T follicular helper cell (primary cell): ENCODE data around the gene ST7.
"Not testable (repeated sequence)": the region's sequence is repeated elsewhere in the genome, so short reads cannot be mapped to it uniquely, and the experiment has no call there.

Experiments
- DNase-seq: peaks from one replicate; pipeline ENCODE4 v3.0.0-alpha.2; 2020; ENCODE audit warnings: low read depth

ST7 gene

DNA sequence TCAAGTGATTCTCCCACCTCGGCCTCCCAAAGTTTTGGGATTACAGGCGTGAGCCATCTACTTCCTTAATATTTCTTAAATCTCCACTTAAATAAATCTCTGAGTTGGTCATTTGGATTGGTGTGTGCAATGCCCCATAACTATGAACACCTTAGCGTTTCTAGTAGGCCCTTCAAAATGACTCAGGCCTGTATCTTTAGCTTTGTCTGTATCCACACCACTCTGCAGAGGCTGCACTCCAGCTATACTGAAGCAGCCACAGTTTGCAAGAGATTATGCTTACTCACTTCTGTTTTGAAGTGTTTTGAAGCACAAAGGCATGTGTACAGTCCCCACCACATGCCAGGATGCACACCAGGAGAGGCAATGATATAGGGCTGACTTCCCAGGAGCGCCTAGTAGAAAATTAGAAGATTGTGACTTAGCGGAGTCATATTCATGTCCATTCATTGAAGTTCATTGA, 2.4 kb upstream of the ST7 start:
- DNase-seq: no peak

DNA sequence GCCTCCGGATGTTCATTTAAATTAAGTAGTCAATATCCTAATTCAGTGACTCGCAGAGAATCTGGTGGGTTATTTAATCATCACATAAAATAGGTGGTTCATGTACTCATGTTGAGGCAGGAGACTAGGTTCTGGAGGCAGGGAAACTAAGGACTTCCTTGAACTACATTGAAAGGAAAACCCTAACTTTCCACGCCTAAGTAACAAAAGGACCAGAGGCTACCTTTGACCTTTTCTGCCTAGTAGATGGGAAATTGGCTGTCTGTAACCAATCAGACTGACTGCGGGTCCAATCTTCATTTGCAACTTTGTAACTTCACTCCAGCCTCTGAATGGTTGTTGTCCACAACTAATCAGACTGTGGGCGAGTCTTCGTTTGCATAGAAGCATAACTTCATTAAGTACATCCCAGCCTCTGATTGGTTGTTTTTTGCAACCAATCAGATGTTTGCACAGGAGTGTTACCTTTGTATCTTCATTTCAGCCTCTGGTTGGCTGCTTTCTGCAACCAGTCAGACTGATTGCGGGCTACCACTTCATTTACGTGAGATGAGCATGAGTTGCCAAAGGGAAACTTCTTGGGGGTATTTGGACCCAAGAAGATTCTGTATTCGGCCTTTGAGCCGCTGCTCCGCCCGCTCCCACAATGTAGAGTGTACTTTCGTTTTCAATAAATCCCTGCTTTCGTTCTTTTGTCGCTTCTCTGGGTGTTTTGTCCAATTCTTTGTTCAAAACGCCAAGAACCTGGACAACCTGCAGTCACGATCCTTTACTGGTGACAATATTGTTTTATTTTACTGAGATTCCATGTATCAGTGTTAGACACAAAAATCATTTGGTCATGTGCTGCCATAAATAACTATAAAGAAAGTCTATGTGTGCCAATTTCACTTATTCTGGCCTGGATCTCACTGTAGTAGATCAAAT, 1.7 kb upstream of the ST7 start:
- DNase-seq: no peak

DNA sequence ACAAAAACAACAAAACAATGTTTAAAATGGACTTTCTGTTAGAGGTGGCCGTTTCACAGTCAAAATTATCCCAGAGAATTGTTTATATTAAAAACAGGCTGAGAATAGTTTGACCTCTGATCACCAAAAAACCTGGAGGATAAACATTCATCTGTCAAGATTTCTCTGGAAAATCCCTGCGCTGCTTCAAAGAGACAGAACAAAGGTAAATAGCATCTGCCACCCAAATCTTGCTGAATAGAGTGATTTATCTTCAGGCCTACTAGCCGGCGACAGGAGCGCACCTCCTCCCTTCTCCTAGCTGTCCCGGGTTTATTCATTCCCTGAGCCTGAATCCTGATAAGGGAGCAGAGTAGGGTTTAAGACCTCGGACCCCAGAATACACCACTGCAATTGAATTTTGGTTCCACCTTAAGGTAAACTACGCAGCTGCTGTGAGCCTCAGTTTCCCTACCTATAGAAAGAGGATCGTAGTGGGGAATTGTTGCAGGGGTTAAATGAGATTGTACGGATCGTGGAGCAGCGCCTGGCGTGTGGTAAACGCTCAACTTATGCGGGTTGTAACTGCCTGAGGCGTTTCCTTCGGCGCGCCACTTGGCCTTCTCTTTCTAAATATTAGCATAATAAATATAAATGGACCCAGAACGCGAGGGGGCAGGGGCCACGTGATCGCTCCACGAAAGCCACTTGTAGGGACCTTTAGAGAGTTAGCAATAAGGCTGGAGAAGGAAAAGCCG, 498 bp upstream of the ST7 start:
- DNase-seq: no peak

DNA sequence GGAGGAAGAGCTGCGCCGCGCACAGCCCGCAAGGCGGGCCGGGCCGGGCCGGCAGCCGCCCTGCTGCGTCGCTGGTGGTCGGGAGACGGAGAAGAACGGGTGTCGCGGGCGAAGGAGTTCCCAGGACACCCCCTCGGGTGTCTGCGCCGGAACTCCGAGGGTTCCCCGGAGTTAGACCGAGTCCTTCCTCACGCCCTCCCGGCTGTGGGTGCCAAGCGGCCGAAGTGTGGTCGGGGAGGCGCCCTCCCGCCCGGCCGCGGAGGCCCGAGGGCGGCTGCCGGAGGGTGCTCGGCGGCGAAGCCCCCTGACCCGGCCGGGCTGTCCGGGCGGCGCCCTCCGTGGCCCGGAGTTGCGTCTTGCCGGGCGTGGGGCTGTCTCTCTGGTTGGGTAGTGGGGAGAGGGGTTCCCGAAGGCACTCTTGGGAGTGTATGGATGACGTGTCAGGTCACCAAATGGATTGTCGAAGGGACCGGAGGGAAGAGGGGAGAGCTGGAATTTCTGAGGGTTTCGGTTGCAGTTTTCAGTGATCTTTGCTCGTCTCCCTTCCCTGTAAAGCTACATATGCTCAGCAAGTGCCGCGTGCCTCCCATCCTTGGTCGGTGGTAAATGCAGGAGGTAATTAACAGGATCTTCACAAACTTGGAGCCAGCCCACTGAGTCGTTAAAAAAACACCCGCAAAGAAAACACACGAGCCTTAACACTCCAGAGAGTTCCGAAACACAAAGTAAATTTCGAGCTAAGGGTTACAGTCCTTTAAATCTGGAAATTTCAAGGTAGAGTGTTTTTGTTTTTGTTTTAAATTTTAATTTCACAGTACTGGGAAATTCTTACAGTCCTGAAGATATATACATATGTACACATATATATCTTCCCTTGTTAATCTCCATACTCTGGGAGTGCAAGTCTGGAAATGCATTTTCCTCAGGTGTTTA, 871 bp downstream of the ST7 start:
- DNase-seq: no peak

DNA sequence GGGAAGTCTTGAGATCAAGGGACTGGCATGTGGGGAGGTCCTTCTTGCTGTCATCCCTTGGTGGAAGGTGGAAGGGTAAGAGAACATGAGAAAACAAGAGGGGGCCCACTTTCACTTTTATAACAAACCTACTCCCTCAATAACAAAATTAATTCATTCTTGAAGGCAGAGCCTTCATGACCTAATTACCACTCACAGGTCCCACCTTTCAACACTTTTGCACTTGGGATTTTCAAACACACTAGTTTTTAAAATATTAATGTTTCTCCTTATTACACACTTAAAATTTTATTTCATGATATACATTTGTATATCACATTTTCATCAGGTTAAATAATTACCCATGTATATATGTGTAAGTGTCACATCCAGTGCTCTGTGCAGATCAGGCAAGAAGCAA, 2.0 kb downstream of the ST7 start:
- DNase-seq: no peak

DNA sequence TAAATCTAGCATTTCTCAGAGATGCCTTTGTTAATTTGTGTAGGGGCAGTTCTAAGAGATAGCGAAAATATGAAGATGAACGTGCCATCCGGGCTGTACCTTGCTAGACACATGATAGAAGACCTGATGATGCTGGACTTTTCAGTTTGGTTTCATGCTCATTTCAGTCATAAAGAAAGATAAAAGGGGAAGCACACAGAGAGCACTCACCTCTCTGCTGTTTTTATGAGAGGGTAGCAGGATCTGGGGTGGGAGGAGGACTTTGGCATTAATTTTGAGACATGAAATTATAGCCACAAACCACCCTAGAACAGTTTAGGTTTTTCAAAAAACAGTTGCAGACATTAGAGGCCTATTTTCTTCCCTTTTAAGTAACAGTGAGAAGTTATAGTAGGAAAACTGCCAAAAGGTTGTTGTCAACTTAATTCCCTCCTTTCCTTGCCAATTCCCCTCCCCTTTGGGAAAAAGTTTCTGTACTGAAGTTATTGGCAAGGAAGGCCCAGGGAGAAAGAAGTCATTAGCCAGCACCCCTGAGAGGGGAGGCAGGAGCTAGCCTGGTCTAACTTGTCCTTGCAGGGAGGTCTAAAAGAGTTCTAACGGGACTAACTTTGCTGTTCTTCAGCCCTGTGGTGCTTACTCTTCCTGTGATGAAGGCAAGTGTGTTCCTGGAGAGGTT, 2.6 kb downstream of the ST7 start:
- no peak for DNase-seq

DNA sequence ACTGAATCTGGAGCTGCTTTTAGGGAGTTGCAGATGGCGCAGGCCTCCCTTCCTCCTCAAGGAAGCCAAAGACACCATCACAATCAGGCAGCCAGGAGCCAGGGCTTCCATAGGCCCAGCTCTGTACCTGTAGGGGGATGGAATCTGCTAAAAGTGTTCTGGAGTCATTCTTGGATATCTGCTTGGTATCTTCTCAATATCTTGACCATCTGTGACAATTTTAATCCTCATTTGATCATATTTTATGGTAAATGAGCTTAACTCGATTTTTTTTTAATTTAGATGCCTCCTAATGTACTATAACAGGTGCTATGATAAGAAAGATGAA, 3.1 kb downstream of the ST7 start:
- no peak for DNase-seq

DNA sequence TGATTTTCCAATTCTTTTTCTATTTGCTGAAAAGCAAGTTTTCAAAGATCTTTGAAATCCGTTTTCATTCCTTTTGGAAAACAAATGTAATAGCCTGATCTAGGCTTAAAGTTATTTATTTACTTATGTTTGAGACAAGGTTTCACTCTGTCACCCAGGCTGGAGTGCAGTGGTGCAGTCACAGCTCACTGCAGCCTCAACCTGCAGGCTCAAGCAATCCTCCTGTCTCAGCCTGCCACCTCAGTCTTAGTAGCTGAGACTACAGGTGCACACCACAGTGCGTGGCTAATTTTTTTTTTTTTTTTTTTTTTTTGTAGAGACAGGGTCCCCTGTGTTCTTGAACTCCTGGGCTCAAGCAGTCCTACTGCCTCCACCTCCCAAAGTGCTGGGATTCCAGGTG, 4.6 kb downstream of the ST7 start:
- DNase-seq: no peak

DNA sequence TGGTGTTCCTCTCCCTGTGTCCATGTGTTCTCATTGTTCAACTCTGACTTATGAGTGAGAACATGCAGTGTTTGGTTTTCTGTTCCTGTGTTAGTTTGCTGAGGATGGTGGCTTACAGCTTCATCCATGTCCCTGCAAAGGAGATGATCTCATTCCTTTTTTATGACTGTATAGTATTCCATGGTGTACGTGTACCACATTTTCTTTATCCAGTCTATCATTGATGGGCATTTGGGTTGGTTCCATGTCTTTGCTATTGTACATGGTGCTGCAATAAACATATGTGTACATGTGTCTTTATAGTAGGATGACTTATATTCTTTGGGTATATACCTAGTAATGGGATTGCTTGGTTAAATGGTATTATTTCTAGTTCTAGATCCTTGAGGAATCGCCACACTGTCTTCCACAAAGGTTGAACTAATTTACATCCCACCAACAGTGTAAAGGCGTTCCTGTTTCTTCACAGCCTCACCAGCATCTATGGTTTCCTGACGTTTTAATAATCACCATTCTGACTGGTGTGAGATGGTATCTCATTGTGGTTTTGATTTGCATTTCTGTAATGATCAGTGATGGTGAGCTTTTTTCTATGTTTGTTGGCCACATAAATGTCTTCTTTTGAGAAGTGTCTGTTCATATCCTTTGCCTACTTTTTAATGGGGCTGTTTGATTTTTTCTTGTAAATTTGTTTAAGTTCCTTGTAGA, 8.8 kb downstream of the ST7 start:
- not testable (repeated sequence) for DNase-seq

DNA sequence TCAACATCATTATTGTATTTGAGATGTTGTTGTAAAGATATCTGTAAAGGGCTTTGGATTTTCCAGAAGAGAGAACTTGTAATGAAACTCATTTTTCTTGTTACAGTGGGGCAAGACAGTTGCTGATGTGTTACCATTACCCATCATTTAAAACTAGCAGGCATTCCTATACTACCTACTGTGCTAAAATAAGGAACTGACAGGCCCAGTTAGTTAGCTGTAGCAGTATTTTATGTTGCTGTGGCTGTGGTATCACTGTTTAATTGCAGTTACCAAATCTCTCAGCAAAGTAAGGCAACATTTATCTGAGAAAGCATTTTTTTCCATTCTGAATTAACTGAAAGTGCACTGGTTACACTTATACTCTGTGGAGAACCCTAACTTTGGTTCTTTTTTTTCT, 9.9 kb downstream of the ST7 start:
- no peak for DNase-seq

DNA sequence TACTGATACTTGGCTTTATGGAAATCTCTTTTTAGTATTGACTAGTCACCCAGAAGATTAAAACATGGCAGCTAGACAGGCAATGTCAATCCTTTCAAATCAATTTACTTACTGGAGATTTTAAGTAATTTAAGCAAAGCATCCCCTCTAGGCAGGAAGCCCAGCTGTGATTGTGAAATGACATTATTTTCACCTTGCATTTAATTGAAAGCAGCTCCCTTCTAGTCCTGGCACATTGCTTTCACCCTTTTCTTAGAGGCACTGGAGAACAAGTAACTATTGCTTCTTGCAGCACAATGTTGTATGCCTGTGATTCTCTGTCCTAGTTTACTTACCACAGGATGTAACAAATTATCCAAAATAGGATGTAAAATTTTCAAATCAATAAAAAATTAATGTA, 13.3 kb downstream of the ST7 start:
- DNase-seq: no peak

DNA sequence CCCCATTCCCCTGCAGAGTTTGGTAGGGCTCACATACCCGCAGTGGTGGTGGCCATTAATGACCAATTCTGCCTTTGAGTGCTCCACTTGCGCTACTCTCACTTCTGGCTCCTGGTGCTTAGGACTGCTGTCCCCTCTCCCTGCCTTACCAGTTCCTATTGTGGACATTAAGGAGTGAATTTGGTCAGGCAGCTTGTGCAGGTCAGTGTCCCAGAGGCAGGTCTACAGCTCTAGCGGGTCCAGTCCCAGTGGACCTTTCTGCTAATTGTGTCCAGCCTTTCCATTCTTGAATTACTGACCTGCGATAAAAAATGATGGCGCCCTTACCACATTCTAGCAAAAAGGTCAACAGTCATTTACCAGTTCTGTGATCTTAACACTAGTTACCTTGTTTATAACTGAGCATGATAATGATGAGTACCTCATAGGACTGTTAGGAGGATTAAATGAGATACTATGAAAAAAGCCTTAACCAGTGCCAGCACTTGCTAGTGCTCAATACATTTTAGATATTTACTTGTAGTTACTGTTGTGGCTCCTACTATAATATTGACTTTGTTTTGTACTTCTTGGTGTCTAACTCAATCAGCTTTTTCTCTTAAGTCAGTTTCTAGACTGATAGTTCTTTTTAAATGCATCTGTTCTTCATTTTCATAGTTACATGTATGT, 14.1 kb downstream of the ST7 start:
- DNase-seq: no peak

DNA sequence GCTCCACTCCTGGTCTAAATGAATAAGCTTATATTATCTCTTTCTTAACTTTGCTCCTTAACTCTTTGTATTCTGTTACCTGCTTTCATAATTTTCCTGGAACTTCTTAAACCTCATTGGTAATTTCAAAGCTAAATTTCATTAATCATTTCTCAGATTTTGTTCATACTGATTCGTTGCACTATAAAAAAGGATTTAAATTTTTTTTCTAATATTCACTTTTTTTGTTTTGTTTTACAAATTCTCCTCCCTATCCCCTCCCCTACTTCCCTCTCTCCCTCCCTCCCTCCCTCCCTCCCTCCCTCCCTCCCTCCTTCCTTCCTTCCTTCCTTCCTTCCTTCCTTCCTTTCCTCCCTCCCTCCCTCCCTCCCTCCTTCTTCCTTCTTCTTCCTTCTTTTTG, 14.7 kb downstream of the ST7 start:
- no peak for DNase-seq

DNA sequence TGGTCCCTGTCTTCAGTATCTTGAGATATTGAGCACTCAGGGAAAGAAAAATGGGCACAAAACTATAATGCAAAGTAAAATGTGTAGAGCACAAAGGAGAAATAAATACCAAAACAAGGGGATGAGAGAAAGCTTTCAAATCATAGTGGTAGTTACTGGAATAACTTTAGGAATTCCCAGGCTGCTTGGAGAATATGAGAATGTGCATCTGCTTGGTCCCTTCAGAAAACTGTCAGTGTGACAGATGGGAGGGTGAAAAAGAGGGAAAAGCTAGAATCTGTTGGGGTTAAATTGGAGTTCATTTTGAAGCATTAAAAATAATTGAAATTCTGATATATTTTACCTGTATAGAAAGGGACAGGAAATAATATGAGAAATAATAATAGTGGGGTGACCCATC, 15.3 kb downstream of the ST7 start:
- DNase-seq: no peak

DNA sequence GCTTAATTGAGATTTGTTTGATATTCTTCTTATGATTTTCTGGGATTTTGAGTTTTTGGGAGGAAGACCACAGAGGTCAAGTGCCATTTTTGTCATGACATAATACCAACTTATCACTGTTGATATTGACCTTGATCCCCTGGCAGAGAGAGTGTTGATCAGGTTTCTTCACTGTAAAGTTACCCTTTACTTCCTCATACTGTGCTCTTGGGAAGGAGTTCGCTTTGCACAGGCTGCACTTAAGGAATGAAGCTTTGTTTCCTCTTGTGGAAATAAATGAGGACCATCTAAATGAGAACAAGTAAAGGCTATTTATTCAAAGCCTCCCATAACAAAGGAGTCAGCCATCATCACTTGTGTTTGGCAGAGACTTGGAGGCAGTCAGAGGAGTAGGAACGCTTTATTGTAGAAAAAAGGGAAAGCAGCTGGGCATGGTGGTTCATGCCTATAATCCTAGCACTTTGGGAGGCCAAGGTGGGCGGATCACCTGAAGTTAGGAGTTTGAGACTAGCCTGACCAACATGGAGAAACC, 16.1 kb downstream of the ST7 start:
- DNase-seq: no peak

DNA sequence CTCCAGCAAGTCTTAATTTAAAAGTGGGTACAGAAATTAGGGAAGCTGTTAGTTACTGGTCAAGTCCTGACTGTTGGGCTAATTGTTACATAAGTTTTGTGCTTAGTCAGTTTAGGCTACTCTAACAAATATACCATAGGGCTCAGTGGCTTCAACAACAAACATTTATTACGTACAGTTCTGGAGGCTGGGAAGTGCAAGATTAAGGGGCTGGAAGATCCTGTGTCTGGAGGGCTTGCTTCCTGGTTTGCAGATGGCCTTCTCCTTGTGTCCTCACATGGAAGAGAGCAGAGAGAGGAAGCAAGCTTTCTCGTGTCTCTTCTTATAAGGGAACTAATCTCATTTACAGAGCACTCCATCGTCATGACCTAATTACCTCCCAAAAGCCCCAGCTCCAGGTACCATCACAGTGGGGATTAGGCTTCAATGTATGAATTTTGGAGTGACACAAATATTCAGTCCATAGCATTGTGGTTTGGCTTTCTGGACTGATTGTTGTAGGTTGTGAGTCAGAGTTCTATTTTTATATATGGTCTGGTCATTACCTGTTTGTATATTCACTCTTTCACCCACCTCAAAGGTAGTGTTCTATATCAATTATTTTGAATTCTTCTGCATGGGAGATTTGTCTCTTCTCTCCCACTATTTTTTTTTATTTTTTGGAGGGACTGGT, 17.1 kb downstream of the ST7 start:
- no peak for DNase-seq

DNA sequence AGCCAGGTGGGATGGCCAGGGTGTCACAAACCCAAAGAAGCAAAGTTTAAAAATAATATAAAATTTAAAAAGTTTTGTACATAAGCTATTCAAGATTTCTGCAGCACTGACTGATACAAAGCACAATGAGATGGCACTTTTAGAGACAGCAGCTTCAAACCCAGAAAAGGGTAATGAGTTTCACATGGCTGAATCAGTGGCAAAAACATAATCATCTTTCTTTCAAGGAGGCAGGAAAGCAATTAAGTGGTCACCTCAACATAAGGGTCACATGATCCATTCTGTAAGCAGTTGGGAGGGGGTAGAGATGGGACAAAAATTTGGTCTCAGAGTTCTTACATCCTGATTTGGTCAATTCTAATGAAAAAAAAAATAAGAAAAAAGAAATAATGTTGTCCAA, 17.9 kb downstream of the ST7 start:
- DNase-seq: not testable (repeated sequence)

DNA sequence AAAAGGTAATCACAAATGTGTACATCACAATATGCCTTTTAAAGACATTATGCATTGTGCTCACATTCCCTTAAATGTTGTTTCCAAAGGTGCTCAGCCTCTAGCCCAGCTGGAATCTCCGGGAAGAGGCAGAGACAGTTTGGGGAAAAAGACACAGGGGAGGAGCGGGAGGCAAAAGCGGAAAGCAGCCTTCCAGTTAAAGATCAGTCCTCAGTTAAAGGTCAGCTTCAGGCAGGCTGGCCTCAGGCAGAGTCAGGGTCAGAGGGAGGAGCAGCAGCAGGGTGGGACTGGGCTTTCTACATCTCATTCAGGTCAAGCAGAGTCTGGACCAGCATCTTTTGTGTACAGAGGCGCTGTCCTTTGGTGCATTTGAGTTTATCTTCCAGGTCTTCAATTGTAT, 18.6 kb downstream of the ST7 start:
- no peak for DNase-seq

DNA sequence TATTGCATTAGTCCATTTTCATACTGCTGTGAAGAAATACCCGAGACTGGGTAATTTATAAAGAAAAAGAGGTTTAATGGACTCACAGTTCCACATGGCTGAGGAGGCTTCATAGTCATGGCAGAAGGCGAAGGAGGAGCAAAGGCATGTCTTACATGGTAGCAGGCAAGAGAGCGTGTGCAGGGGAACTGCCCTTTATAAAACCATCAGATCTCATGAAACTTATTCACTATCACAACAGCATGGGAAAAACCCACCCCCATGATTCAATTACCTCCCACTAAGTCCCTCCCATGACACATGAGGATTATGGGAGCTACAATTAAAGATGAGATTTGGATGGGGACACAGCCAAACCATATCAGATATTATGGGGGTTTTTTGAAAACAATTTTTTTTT, 21.7 kb downstream of the ST7 start:
- not testable (repeated sequence) for DNase-seq

DNA sequence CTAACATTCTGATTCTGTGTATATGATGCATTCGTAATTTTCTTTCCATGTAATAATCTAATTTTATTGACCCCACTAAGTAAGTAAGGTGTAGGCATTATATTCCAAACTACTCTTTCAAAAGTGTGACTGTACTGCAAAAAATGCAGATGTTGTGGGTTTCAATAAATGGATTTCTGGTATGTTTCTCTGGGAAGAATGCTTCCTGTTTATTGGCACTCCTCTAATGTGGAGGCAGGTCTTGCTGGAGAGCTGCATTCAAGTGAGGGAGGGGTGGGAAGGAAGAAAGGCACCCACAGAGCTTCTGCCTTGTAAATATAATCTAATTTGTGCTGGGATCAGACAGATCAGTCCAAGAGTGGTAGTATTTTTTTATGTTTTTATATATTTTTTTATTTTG, 23.9 kb downstream of the ST7 start:
- DNase-seq: no peak
